Ecto neural progenitor cell (in vitro differentiated cells): ENCODE measurements around the gene SLC1A4.
"Not testable (repeated sequence)": the region's sequence is repeated elsewhere in the genome, so short reads cannot be mapped to it uniquely, and the experiment has no call there.

ENCODE experiments used
- DNase-seq: peaks from one replicate; pipeline ENCODE4 v3.0.0-alpha.2; 2018; ENCODE audit warnings: low spot score

The SLC1A4 gene

GRCh38 chr2:65026704-65027464 lies 37.7 kb downstream of the SLC1A4 start:
- DNase-seq, result no peak

GRCh38 chr2:65027616-65028244 lies 38.5 kb downstream of the SLC1A4 start:
- DNase-seq, result no peak

GRCh38 chr2:65030476-65031332 lies 41.5 kb downstream of the SLC1A4 start:
- DNase-seq, result no peak

GRCh38 chr2:65031341-65032018 lies 42.3 kb downstream of the SLC1A4 start:
- no peak for DNase-seq

GRCh38 chr2:65032019-65032975 lies 43.1 kb downstream of the SLC1A4 start:
- DNase-seq, result no peak

GRCh38 chr2:65033178-65033577 lies 44.0 kb downstream of the SLC1A4 start:
- DNase-seq, result no peak

GRCh38 chr2:65033667-65034066 lies 44.5 kb downstream of the SLC1A4 start:
- not testable (repeated sequence) for DNase-seq

- no peak for DNase-seq
These were observed 46.2 kb downstream of the SLC1A4 start for GRCh38 chr2:65035351-65035943.

- DNase-seq, result no peak
These were observed 48.0 kb downstream of the SLC1A4 start for GRCh38 chr2:65037178-65037577.

GRCh38 chr2:65039640-65040039 lies 50.4 kb downstream of the SLC1A4 start:
- no peak for DNase-seq

GRCh38 chr2:65040400-65041261 lies 51.4 kb downstream of the SLC1A4 start:
- peak; percentile 80 for DNase-seq

- DNase-seq, result no peak
These were observed 53.8 kb downstream of the SLC1A4 start for GRCh38 chr2:65043001-65043400.

GRCh38 chr2:65044097-65044735 lies 55.0 kb downstream of the SLC1A4 start:
- DNase-seq, result no peak

- peak; percentile 80 for DNase-seq
These were observed 56.5 kb downstream of the SLC1A4 start for GRCh38 chr2:65045651-65046050.

- no peak for DNase-seq
These were observed 57.6 kb downstream of the SLC1A4 start for GRCh38 chr2:65046633-65047407.

GRCh38 chr2:65049010-65049639 lies 59.9 kb downstream of the SLC1A4 start:
- no peak for DNase-seq

GRCh38 chr2:65050931-65051330 lies 61.7 kb downstream of the SLC1A4 start:
- no peak for DNase-seq

GRCh38 chr2:65053199-65053598 lies 64.0 kb downstream of the SLC1A4 start:
- DNase-seq, result no peak
